Superior temporal gyrus (tissue), 1 donor: ENCODE data around the gene NEK6.

Experiments
- DNase-seq: peaks from one replicate; pipeline ENCODE4 v3.0.0-alpha.2; 2016; ENCODE audit errors: extremely low spot score

The NEK6 gene

DNA sequence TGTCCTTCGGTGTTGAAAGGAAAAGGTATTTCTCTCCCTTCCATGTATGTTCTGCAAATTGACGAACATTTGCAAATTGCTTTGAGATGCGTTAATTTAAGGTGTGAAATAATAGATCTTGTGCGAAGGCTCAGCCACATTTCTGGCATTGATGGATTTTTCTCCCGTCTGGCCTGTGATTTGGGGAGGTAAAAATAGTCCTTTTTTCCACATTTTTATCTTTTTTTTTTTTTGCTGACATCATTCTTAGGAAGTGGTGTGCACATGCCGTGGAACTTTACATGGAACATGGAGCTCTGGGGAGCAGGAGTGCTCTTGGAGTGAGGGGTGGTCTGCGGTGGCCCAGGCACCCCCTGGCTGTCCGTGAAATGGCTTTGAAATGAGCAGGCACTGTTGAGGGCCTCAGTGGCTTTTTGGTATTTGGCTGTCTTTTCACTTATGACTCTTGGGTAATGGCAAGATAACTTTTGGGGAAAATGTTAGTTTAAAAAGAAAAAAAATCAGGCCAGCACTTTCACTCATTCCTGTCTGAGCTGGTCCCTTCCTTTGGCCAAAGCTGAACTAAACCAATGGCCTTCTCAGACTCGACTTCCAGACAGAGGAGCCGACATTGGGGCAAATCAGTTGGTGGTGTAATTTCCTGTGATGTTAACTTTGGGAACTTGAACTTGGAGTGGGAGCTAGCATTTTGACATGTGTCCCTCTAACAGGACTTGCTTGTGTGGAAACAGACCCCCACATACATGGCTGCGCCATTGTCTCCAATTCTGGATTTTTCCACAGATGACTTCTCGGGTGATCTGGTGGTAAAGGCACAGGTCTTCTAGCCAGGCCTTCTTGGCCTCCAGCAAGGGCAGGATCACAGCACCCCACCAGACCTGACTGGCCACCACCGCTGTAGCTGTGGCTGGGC is 4.2 kb downstream of the NEK6 start:
- peak; percentile 24 for DNase-seq

GRCh38 chr9:124262649-124262972 is 4.9 kb downstream of the NEK6 start:
- DNase-seq, result no peak

- DNase-seq, result no peak
Observed at GRCh38 chr9:124263213-124263612, 5.5 kb downstream of the NEK6 start.

- DNase-seq, result no peak
Observed at GRCh38 chr9:124263800-124264426, 6.2 kb downstream of the NEK6 start.

DNA sequence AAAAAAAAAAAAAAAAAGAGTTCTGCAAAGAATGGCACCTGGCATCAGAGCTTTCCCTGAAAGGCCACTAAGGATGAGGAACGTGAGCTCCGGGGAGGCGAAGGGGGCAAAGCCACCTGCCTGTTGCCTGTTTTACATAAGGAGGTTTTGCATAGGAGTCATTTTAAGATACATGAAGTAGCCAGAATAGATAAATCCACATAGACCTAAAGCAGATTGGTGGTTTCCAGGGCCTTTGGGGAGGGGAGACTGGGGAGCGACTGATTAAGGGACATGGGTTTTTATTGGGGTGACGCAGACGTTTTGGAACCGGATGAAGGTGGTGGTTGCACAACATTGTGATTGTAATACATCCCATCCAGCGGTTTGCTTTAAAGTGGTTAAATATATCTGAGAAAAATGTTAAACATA is 7.1 kb downstream of the NEK6 start:
- no peak for DNase-seq

DNA sequence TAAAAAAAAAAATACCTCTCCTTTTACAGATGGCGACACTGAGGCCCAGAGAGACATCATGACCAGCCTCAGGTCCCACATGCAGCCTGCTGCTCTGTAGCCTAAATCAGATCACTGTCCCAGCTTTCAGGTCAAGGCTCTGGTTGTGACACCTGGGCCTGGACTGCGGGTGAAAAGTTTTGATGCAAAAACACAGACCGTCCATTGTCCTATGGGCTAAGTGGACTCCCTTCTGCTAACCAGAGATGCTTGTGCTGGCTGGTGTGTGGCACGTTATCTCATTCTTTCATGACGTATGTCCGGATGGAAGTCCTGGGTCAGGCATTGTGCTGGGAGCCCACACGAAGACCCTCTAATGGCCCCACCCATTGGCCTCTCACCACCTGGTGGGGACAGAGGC is 7.8 kb downstream of the NEK6 start:
- DNase-seq, result no peak

DNA sequence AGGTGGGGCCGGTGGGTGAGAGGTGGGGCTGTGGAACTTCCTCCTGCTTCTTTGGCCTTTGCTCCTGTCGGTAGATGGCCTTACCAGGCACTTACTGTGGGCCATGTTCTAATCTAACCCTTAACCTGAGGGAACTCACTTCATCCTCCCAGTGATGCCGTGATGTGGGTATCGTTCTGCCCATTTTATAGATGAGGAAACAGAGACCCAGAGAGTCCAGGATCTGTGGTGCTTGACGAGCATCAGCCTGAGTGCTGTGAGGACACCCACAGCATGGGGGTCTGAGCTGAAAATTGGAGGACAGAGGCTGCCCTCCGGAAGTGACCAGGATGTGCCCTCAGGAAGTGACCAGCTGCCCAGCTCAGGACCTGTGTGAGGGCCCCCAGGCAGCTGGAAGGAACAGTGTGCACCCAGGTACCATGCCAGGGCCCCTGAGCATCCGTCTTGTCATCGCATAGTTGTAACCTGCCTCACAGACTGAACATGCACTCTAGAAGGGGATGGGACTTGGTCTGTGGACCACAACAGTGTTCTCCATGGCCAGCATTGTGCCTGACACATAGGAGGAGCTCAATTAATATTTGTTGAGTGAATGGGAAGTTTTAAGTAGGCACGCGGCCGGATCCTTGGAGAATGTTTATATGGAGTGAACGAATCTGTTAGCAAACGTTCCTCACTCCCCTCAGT is 8.5 kb downstream of the NEK6 start:
- DNase-seq, result no peak

- no peak for DNase-seq
Observed at GRCh38 chr9:124266826-124267201, 9.1 kb downstream of the NEK6 start.

DNA sequence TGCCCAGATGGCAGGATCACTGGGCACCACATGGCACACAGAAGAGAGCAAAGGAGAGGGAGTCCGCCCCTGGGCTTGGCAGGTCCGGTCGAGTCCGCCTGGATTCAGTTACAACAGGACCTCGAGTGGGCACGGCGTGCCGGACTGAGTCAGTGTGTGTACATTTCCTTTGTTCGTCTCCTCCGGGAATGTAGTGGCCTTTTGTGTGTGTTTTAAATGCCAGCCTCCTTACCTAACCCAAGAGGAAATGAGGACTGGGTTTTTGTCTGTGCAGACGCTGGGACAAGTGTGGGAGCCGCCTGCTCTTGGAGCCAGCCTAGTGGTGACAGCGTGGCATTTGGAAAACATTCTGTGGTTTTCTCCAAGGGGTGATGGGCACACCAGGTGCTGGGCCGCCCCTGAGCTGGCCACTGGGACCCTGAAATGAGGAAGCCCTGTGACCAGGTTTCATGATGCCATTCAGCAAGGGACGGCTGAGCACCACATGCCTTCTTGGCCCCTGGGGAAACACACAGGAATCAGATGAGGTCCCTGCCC is 9.6 kb downstream of the NEK6 start:
- peak; percentile 35 for DNase-seq

- DNase-seq, result no peak
Observed at GRCh38 chr9:124268248-124268647, 10.5 kb downstream of the NEK6 start.

DNA sequence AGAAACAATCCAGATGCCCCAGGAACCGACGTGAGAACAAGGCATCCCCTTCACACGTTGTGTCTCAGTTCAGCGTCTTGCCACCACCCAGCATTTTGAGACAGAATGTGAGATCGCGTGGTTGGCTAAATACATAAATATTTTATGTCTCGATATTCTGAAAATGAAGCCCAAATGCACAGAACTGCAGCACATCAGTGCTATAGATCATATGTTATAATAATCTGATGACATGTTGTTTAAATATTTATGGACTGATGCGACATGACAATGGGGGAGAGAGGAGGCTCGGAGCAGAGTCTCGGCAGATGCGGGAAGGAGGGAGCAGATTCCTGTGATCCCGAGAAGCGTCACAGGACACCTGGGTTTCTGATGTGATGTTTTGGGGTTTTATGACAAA is 10.9 kb downstream of the NEK6 start:
- DNase-seq, result no peak

DNA sequence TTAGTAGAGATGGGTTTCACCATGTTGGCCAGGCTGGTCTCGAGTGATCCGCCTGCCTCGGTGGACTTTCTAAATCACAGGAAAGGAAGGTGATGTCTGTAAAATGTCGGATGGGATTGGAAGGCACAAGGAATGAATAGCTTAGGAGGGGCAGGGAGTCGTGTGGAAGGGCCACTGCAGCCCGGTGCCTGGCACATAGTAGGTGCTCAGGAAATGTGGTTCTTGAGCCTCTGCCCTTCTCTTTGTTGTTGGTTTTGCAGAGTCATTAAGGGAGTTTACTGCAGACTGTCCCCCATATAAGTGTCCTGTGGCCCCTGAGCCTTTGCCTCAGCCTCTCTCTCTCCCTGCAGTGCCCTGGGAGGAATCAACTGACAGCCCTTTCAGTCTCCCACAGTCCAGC is 11.8 kb downstream of the NEK6 start:
- DNase-seq, result no peak

GRCh38 chr9:124270504-124271335 is 13.0 kb downstream of the NEK6 start:
- DNase-seq, result no peak

- DNase-seq, result no peak
Observed at GRCh38 chr9:124271660-124272059, 13.9 kb downstream of the NEK6 start.

- DNase-seq, result no peak
Observed at GRCh38 chr9:124272118-124272517, 14.4 kb downstream of the NEK6 start.

GRCh38 chr9:124272979-124273378 is 15.2 kb downstream of the NEK6 start:
- DNase-seq, result no peak

DNA sequence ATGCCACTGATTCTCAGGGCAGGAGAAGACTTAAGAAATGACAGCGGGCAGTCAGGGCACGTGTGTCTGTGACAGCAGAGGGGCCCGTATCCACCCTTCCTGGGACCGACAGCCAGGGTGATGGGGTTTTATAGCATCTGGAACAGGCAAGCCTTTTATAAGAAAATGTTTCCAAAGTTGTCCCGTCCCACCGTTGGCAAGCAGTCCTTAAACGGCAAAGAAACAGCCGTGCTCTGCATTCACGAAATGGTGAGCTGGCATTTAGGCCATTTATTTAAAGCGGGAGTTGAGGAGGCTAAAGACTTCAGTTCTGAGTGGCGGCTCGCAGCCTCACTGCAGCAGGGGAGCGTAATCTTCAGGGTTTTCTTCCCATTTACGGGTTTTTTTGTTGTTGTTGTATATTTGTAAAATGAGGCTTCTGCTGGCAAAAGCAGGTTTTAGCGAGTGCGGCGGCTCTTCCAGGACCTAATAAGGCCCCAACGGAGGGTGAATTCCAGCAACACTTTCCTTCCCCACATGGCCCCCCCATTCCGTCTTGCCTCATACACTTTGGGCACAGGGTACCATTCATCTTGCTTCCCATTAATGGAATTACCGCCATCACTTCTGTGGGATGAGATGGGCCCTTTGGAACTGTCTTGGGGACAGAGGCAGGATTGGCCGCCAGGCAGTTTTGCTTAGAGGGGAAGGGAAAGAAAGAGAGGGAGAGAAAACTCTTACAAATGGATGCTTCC is 15.8 kb downstream of the NEK6 start:
- peak; percentile 30 for DNase-seq

GRCh38 chr9:124274226-124274625 is 16.5 kb downstream of the NEK6 start:
- DNase-seq, result no peak

DNA sequence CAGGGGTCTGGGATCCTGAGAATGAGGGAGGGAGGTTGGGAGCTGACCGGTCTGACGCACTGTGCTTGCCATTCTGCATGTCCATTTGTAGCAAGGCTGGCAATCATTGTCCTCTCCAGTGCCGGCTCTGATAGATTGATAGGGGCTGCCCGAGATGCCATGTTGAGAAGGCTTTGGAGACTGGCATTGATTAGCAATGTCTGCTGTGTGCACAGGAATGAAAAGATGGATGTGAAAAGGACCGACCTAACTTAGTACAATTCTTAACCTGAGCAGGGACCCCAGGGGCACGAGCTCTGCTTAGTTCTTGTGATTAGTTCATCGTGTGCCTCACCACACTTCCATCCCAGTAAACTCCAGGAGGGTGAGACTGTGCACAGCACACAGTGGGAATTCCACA is 17.0 kb downstream of the NEK6 start:
- no peak for DNase-seq

GRCh38 chr9:124277420-124277819 is 19.7 kb downstream of the NEK6 start:
- DNase-seq, result no peak

GRCh38 chr9:124278054-124278540 is 20.3 kb downstream of the NEK6 start:
- no peak for DNase-seq
